Activated naive CD4-positive, alpha-beta T cell (primary cell): ENCODE results near the gene CDKL4.
"Not testable (repeated sequence)": the region's sequence is repeated elsewhere in the genome, so short reads cannot be mapped to it uniquely, and the experiment has no call there.

Experiments
- DNase-seq, 4 experiments: peaks; one replicate each; lab custom pipeline; 2025; lab: John Stamatoyannopoulos, UW

The CDKL4 gene

GRCh38 chr2:39141334-39142271 is 102.2 kb downstream of the CDKL4 start:
- no peak for DNase-seq

- not testable (repeated sequence) for DNase-seq
Measured at GRCh38 chr2:39140948-39141333, 102.8 kb downstream of the CDKL4 start.

- no peak for DNase-seq
Measured at GRCh38 chr2:39140322-39140847, 103.4 kb downstream of the CDKL4 start.

- DNase-seq: no peak
Measured at GRCh38 chr2:39139511-39140237, 104.1 kb downstream of the CDKL4 start.

GRCh38 chr2:39138837-39139211 is 104.9 kb downstream of the CDKL4 start:
- no peak for DNase-seq

- DNase-seq: not testable (repeated sequence)
Measured at GRCh38 chr2:39138187-39138836, 105.5 kb downstream of the CDKL4 start.

GRCh38 chr2:39136799-39137198 is 107.0 kb downstream of the CDKL4 start:
- no peak for DNase-seq

GRCh38 chr2:39135690-39136259 is 108.0 kb downstream of the CDKL4 start:
- DNase-seq: no peak

GRCh38 chr2:39133215-39133851 is 110.4 kb downstream of the CDKL4 start:
- no peak for DNase-seq

GRCh38 chr2:39128919-39129391 is 114.8 kb downstream of the CDKL4 start:
- peak in 3 of 4 experiments; percentile 2 to 28 (median 11) for DNase-seq

- DNase-seq: no peak
Measured at GRCh38 chr2:39127973-39128372, 115.8 kb downstream of the CDKL4 start.
